OCI-LY7 (cell line): ENCODE data around the gene FTCDNL1.

ENCODE experiments used
- CTCF ChIP-seq: fragments of 200-600 bp; sonication (generic); conservative IDR thresholded peaks from 2 replicates; pipeline ENCODE4 v1.5.1; 2014; ENCODE audit warnings: mild to moderate bottlenecking, antibody characterized with exemption, low read length, moderate library complexity, mixed read lengths
- EZH2phosphoT487 ChIP-seq: fragments of 200-600 bp; sonication (generic); IDR thresholded peaks from 2 replicates; pipeline ENCODE4 v1.6.1; 2018; ENCODE audit warnings: low read depth, borderline replicate concordance, mild to moderate bottlenecking, mixed run types, antibody characterized with exemption, low read length, moderate library complexity, mixed read lengths

GRCh38 chr2:199869653-199870052, 18.7 kb upstream of the FTCDNL1 start:
- no peak for TF ChIP-seq CTCF
- TF ChIP-seq EZH2phosphoT487, result no peak
